H1 (cell line): ENCODE data around the gene ZDHHC1. TPM values are rescaled to one million over a fixed set of nuclear protein-coding genes. Genes with fewer than 3 reads are reported as not detected.

Experiments used
- CTCF ChIA-PET: fragments of 300-600 bp; sonication (Branson Sonifier 250); formaldehyde crosslinking; loops from one replicate; lab custom pipeline; 2021; ENCODE audit not compliant: partially characterized antibody; lab: Charles Lee
- POLR2A ChIA-PET: fragments of 300-600 bp; sonication (Branson Sonifier 250); formaldehyde crosslinking; loops from one replicate; lab custom pipeline; 2021; ENCODE audit warnings: inconsistent platforms; ENCODE audit not compliant: partially characterized antibody; lab: Charles Lee
- DNase-seq, 2 experiments: peaks; one replicate each; pipeline versions ENCODE4 v3.0.0 to v3.0.0-alpha.2; 2010 to 2022; ENCODE audit warnings: low spot score in 2 of 2, low read depth in 1 of 2, mixed read lengths in 1 of 2
- FAIRE-seq: peaks from 2 replicates; lab custom pipeline; 2011; peaks lifted over from hg19 to GRCh38; lab: Jason Lieb, UNC
- H2AFZ ChIP-seq: 2 replicates; pipeline ENCODE4 v1.8.1; 2012; ENCODE audit warnings: low read length, inconsistent platforms
- H2AK5ac ChIP-seq: 2 replicates; pipeline ENCODE4 v1.6.1; 2013; ENCODE audit warnings: low read depth, low read length
- H2BK120ac ChIP-seq: replicated peaks from 2 replicates; pipeline ENCODE3; 2013; ENCODE audit warnings: low read depth, low read length, inconsistent platforms
- H2BK12ac ChIP-seq: 2 replicates; pipeline ENCODE4 v1.6.1; 2013; ENCODE audit warnings: low read depth, low read length
- H2BK15ac ChIP-seq: 2 replicates; pipeline ENCODE4 v1.6.1; 2013; ENCODE audit warnings: low read length
- H2BK20ac ChIP-seq: 2 replicates; pipeline ENCODE4 v1.6.1; 2013; ENCODE audit warnings: low read length
- H2BK5ac ChIP-seq: 2 replicates; pipeline ENCODE4 v1.6.1; 2013; ENCODE audit warnings: low read depth, low read length
- H3K14ac ChIP-seq: 2 replicates; pipeline ENCODE4 v1.6.1; 2013; ENCODE audit warnings: inconsistent platforms; ENCODE audit not compliant: insufficient read length
- H3K18ac ChIP-seq: 2 replicates; pipeline ENCODE4 v1.6.1; 2013; ENCODE audit warnings: low read length; ENCODE audit errors: extremely low read depth
- H3K23ac ChIP-seq: 2 replicates; pipeline ENCODE4 v1.6.1; 2013; ENCODE audit warnings: inconsistent platforms; ENCODE audit not compliant: insufficient read length
- H3K23me2 ChIP-seq: 2 replicates; pipeline ENCODE4 v1.6.1; 2013; ENCODE audit warnings: low read depth, low read length
- H3K27ac ChIP-seq: 2 replicates; pipeline ENCODE4 v1.6.1; 2011; ENCODE audit warnings: low read depth, low read length, inconsistent platforms
- H3K27me3 ChIP-seq, 4 experiments: replicated peaks in 1 of 4; 1 replicate in 1 of 4; 2 replicates in 3 of 4; pipeline versions ENCODE4 v1.6.1 to v1.8.1; 2011 to 2013; ENCODE audit warnings: low read length in 3 of 4, mild to moderate bottlenecking in 3 of 4, inconsistent platforms in 2 of 4, mixed read lengths in 2 of 4, moderate library complexity in 1 of 4; ENCODE audit not compliant: control insufficient read depth in 3 of 4, insufficient read depth in 3 of 4; ENCODE audit errors: extremely low read depth in 1 of 4
- H3K36me3 ChIP-seq, 4 experiments: 2 replicates each; pipeline versions ENCODE4 v1.6.1 to v1.8.1; 2011 to 2013; ENCODE audit warnings: mild to moderate bottlenecking in 4 of 4, low read length in 3 of 4, moderate library complexity in 2 of 4, control low read depth in 1 of 4, inconsistent platforms in 1 of 4; ENCODE audit not compliant: insufficient read depth in 4 of 4, control insufficient read depth in 2 of 4
- H3K4ac ChIP-seq: replicated peaks from 2 replicates; pipeline ENCODE3; 2013; ENCODE audit warnings: low read length, low read depth, mixed read lengths, inconsistent platforms; ENCODE audit not compliant: insufficient read length
- H3K4me1 ChIP-seq, 4 experiments: replicated peaks in 1 of 4; 1 replicate in 1 of 4; 2 replicates in 3 of 4; pipeline versions ENCODE4 v1.6.1 to v1.8.1; 2011 to 2013; ENCODE audit warnings: low read length in 3 of 4, inconsistent platforms in 2 of 4, mixed read lengths in 1 of 4; ENCODE audit not compliant: insufficient read depth in 4 of 4, control insufficient read depth in 3 of 4
- H3K4me2 ChIP-seq, 2 experiments: 2 replicates each; pipeline versions ENCODE4 v1.6.1 to v1.8.1; 2011 to 2013; ENCODE audit warnings: low read depth in 2 of 2, low read length in 2 of 2, control low read depth in 1 of 2, inconsistent platforms in 1 of 2, mild to moderate bottlenecking in 1 of 2; ENCODE audit not compliant: insufficient read depth in 1 of 2
- H3K4me3 ChIP-seq, 4 experiments: fragments of 200-600, 300-600 bp in 1 of 4; sonication (generic), shearing (Covaris generic), sonication (Bioruptor Twin) in 1 of 4; 2 replicates each; pipeline versions ENCODE4 v1.5.1 to v1.8.1; 2011 to 2016; ENCODE audit warnings: low read length in 4 of 4, low read depth in 3 of 4, control low read depth in 2 of 4, inconsistent platforms in 2 of 4, mild to moderate bottlenecking in 2 of 4, mixed read lengths in 1 of 4, moderate library complexity in 1 of 4; ENCODE audit not compliant: insufficient read depth in 2 of 4; ENCODE audit errors: extremely low read depth in 1 of 4
- H3K56ac ChIP-seq: replicated peaks from 2 replicates; pipeline ENCODE3; 2013; ENCODE audit warnings: low read depth, mild to moderate bottlenecking, mixed read lengths, low read length, inconsistent platforms; ENCODE audit not compliant: insufficient read length
- H3K79me1 ChIP-seq: 2 replicates; pipeline ENCODE4 v1.6.1; 2013; ENCODE audit warnings: low read depth, low read length, control low read depth
- H3K79me2 ChIP-seq, 2 experiments: 2 replicates each; pipeline versions ENCODE4 v1.6.1 to v1.8.1; 2012 to 2013; ENCODE audit warnings: low read length in 2 of 2, mild to moderate bottlenecking in 2 of 2, inconsistent platforms in 1 of 2; ENCODE audit not compliant: insufficient read depth in 2 of 2, control insufficient read depth in 1 of 2
- H3K9ac ChIP-seq, 4 experiments: replicated peaks in 1 of 4; 1 replicate in 1 of 4; 2 replicates in 3 of 4; pipeline versions ENCODE4 v1.6.1 to v1.8.1; 2011 to 2013; ENCODE audit warnings: low read depth in 3 of 4, low read length in 3 of 4, control low read depth in 2 of 4, mild to moderate bottlenecking in 2 of 4, moderate library complexity in 2 of 4, inconsistent platforms in 1 of 4; ENCODE audit errors: extremely low read depth in 1 of 4
- H3K9me3 ChIP-seq, 2 experiments: 2 replicates each; pipeline versions ENCODE4 v1.6.1 to v1.8.1; 2012 to 2013; ENCODE audit warnings: mild to moderate bottlenecking in 2 of 2, moderate library complexity in 2 of 2, control low read depth in 1 of 2, inconsistent platforms in 1 of 2, low read depth in 1 of 2, low read length in 1 of 2, mixed read lengths in 1 of 2; ENCODE audit not compliant: insufficient read depth in 2 of 2
- H4K20me1 ChIP-seq, 2 experiments: replicated peaks in 1 of 2; 2 replicates each; pipeline versions ENCODE3 to v1.8.1; 2011 to 2013; ENCODE audit warnings: inconsistent platforms in 2 of 2, low read length in 2 of 2, mild to moderate bottlenecking in 1 of 2; ENCODE audit not compliant: insufficient read depth in 2 of 2, control insufficient read depth in 1 of 2
- H4K5ac ChIP-seq: 2 replicates; pipeline ENCODE4 v1.6.1; 2013; ENCODE audit warnings: low read length, low read depth, mixed read lengths, inconsistent platforms; ENCODE audit not compliant: insufficient read length
- H4K8ac ChIP-seq: 2 replicates; pipeline ENCODE4 v1.8.0; 2013; ENCODE audit warnings: mild to moderate bottlenecking, moderate library complexity, low read length, inconsistent platforms; ENCODE audit not compliant: insufficient read depth; ENCODE audit errors: extremely low read depth
- H4K91ac ChIP-seq: replicated peaks from 2 replicates; pipeline ENCODE3; 2013; ENCODE audit warnings: low read length, mixed read lengths, inconsistent platforms; ENCODE audit not compliant: insufficient read length
- FOSL1 ChIP-seq: IDR thresholded peaks from 2 replicates; pipeline ENCODE4 v1.6.1; 2011; ENCODE audit warnings: mild to moderate bottlenecking, low read depth, low read length, moderate library complexity; ENCODE audit not compliant: insufficient read depth
- SAP30 ChIP-seq: fragments of 300-600 bp; sonication (generic); IDR thresholded peaks from 2 replicates; pipeline ENCODE4 v1.7.1; 2012; ENCODE audit warnings: low read length, moderate library complexity, mild to moderate bottlenecking, inconsistent platforms; ENCODE audit not compliant: insufficient read depth, insufficient replicate concordance
- SIN3A ChIP-seq, 2 experiments: IDR thresholded peaks in 1 of 2; conservative IDR thresholded peaks in 1 of 2; 2 replicates each; pipeline ENCODE4 v1.6.1; 2011 to 2012; ENCODE audit warnings: low read length in 2 of 2, improper control_type of control experiment in 1 of 2, low read depth in 1 of 2, mild to moderate bottlenecking in 1 of 2
- WGBS, 2 experiments: shearing (Covaris generic) in 1 of 2; methylation state at CpG; one replicate each; pipeline versions ENCODE4 v1.1.6 to v1.1.7; 2013 to 2015; ENCODE audit warnings: low lambda C conversion rate in 2 of 2, mixed read lengths in 2 of 2, inconsistent platforms in 1 of 2, low coverage in 1 of 2, missing lambda C conversion rate in 1 of 2; ENCODE audit not compliant: insufficient replicate concordance in 2 of 2, insufficient coverage in 1 of 2, insufficient read length in 1 of 2; ENCODE audit errors: extremely low coverage in 1 of 2, missing lambda C conversion rate in 1 of 2; 5-methylcytosine and 5-hydroxymethylcytosine counted together
- polyA plus RNA-seq, 7 experiments: library from polyadenylated mRNA; depleted of rRNA in 3 of 7; stranded (reverse) in 5 of 7; unstranded in 2 of 7; fragments of >200 nt in 5 of 7; fragments of 200-250 nt in 2 of 7; gene quantifications; 1 replicate in 5 of 7; 2 replicates in 1 of 7; 4 replicates in 1 of 7; pipeline versions ENCODE4 v1.2.1 to v1.2.3, GENCODE V29; 2011 to 2013; ENCODE audit warnings: missing spikeins in 2 of 7, mixed read lengths in 2 of 7
- total RNA-seq: library from RNA; stranded (reverse); fragmentation: NEBNext Ultra II Directional; extraction: Animal tissue kit (Norgen Biotek cat#: 25700); gene quantifications from 2 replicates; pipeline ENCODE4 v1.2.1, GENCODE V29; 2021

Gene ZDHHC1
- total and polyA plus RNA-seq, 2 of the 8 experiments (the other 6 are each of a cell fraction or from before 2014, with no cell fraction given), result 3.1 to 4.9 TPM

- H3K79me2 ChIP-seq, result 0 out of 4 replicates have a peak, but pooled peaks cover 0 to 1% of the 10 kb centered on the region in 2 experiments
- H3K4ac ChIP-seq, result no peak overlapping the region
- no peak overlapping the region for H3K56ac ChIP-seq
- no peak overlapping the region for H4K5ac ChIP-seq
- H2BK15ac ChIP-seq, result no peak overlapping the region
- H2BK12ac ChIP-seq, result no peak overlapping the region
- WGBS, 2 experiments, result 97% methylated on average over 3 of the region's 3 CpGs; no CpG with 5 or more reads in 1 of the 2 experiments
- H3K23me2 ChIP-seq, result no peaks in the 10 kb centered on the region
- no peak overlapping the region for H4K91ac ChIP-seq
- H3K23ac ChIP-seq, result no peak overlapping the region
- no peaks in the 10 kb centered on the region for H3K9me3 ChIP-seq
- no peak overlapping the region for H2BK5ac ChIP-seq
- no peak overlapping the region for H3K18ac ChIP-seq
- CTCF ChIA-PET, result interaction anchor here (0.6 to 28.6 kb wide), 4 partner anchors 16 to 192 kb away, joined by 3 to 683 read pairs (median 98); partner anchors contain the start of gene HSD11B2
- TF ChIP-seq SAP30 (no peak), FOSL1 (no peak), SIN3A (conservative IDR thresholded peaks at IDR 0.05 in 1 of 2, IDR thresholded peaks at IDR 0.05 in 1 of 2; ENCODE audit: low read depth in 1 of 2, low read length in 2 of 2) (no peak)
- TF ChIP-seq, all 59 proteins: peak for 0
- no peak for DNase-seq
- no peak overlapping the region for H3K9ac ChIP-seq
- no peak overlapping the region for H2AFZ ChIP-seq
- H3K27me3 ChIP-seq, result no peaks in the 10 kb centered on the region
- no peak overlapping the region for H3K4me3 ChIP-seq
- H4K8ac ChIP-seq, result no peak overlapping the region
- POLR2A ChIA-PET, result no interaction called here
- H3K27ac ChIP-seq, result no peak overlapping the region
- H3K4me1 ChIP-seq, result no peaks in the 10 kb centered on the region; a peak in 1 of 7 replicates
- H3K79me1 ChIP-seq, result peaks cover 4% of the 10 kb centered on the region
- no peak for FAIRE-seq
- H2BK20ac ChIP-seq, result no peak overlapping the region
- H2BK120ac ChIP-seq, result no peak overlapping the region
- H3K36me3 ChIP-seq, result no peaks in the 10 kb centered on the region
- no peak overlapping the region for H3K4me2 ChIP-seq
- H4K20me1 ChIP-seq, result peaks cover 18 to 19% of the 10 kb centered on the region in 2 experiments
- H3K14ac ChIP-seq, result no peak overlapping the region
- no peak overlapping the region for H2AK5ac ChIP-seq
Measured at GRCh38 chr16:67459861-67460150, 43.5 kb upstream of the ZDHHC1 start.
